ENCODE data around the gene HERPUD2. TPM values are rescaled to one million over a fixed set of nuclear protein-coding genes. Genes with fewer than 3 reads are reported as not detected.

HERPUD2 gene
- total and polyA plus RNA-seq, 2 of the 8 experiments (the other 6 are each of a cell fraction or from before 2014, with no cell fraction given): 18.3 to 27.3 TPM

- H3K18ac ChIP-seq (ENCODE audit: extremely low read depth, low read length): peak overlapping the region; percentile 86; the same call in 1 of the 2 replicates
- no peak for TF ChIP-seq SP1 (IDR thresholded peaks at IDR 0.05; ENCODE audit: low read depth, low read length)
- TF ChIP-seq SIN3A (conservative IDR thresholded peaks at IDR 0.05 in 1 of 2, IDR thresholded peaks at IDR 0.05 in 1 of 2; ENCODE audit: low read depth in 1 of 2, low read length in 2 of 2): 0 out of 4 replicates have a peak, but pooled peaks of 1 of the 2 experiments have one; percentile 3
- no peak for TF ChIP-seq E2F6 (IDR thresholded peaks at IDR 0.05)
- TF ChIP-seq KDM5A (IDR thresholded peaks at IDR 0.05; ENCODE audit: low read length): no peak
- no peak for TF ChIP-seq KDM4A (IDR thresholded peaks at IDR 0.05; ENCODE audit: low read depth, low read length, severe bottlenecking)
- no peak for TF ChIP-seq ZNF274 (IDR thresholded peaks at IDR 0.05; ENCODE audit: borderline replicate concordance, extremely low read depth, low read length)
- H2BK20ac ChIP-seq (ENCODE audit: low read length): no peak overlapping the region
- 0 out of 2 replicates have a peak overlapping the region, but pooled peaks have one; percentile 65 for H2AFZ ChIP-seq (ENCODE audit: low read length)
- no peak for DNase-seq (ENCODE audit: low read depth in 1 of 2, low spot score in 2 of 2)
- H3K23ac ChIP-seq (ENCODE audit: insufficient read length): no peak overlapping the region
- H3K36me3 ChIP-seq (ENCODE audit: control insufficient read depth in 2 of 4, insufficient read depth in 4 of 4, low read length in 3 of 4): peaks cover 0 to 3% (median 0%) of the 10 kb centered on the region in 4 experiments; a peak in 1 of 8 replicates
- H3K27me3 ChIP-seq (replicated peaks in 1 of 4; ENCODE audit: control insufficient read depth in 3 of 4, extremely low read depth in 1 of 4, insufficient read depth in 3 of 4, low read length in 3 of 4): no peaks in the 10 kb centered on the region; a peak in 3 of 7 replicates
- H4K20me1 ChIP-seq (replicated peaks in 1 of 2; ENCODE audit: control insufficient read depth in 1 of 2, insufficient read depth in 2 of 2, low read length in 2 of 2): peaks cover 0 to 2% of the 10 kb centered on the region in 2 experiments
- no peak overlapping the region; the same call in 1 of the 2 replicates for H2BK12ac ChIP-seq (ENCODE audit: low read depth, low read length)
- no peak overlapping the region for H2BK120ac ChIP-seq (replicated peaks; ENCODE audit: low read depth, low read length)
- H3K4me1 ChIP-seq (replicated peaks in 1 of 4; ENCODE audit: control insufficient read depth in 3 of 4, insufficient read depth in 4 of 4, low read length in 3 of 4): peaks cover 2 to 6% (median 4%) of the 10 kb centered on the region in 4 experiments; a peak in 5 of 7 replicates
- CTCF ChIA-PET (ENCODE audit: partially characterized antibody): interaction anchor here (0.6 to 1.8 kb wide), 5 partner anchors 20 to 215 kb away, joined by 3 to 4 read pairs (median 3); no protein-coding TSS in a partner anchor
- no peak overlapping the region for H3K4ac ChIP-seq (replicated peaks; ENCODE audit: insufficient read length, low read depth, low read length)
- H3K4me2 ChIP-seq (ENCODE audit: insufficient read depth in 1 of 2, low read depth in 2 of 2, low read length in 2 of 2): peak overlapping the region; percentile 82 to 95
- H3K4me3 ChIP-seq (ENCODE audit: extremely low read depth in 1 of 4, insufficient read depth in 2 of 4, low read depth in 3 of 4, low read length in 4 of 4): peak overlapping the region; percentile 83 to 90 (median 87)
- H2AK5ac ChIP-seq (ENCODE audit: low read depth, low read length): no peak overlapping the region
- POLR2A ChIA-PET (ENCODE audit: partially characterized antibody): interaction anchor here (0.7 to 4.1 kb wide), 11 partner anchors 11 to 150 kb away, joined by 3 to 38 read pairs (median 3); partner anchors contain the start of gene SEPTIN7
- H3K79me2 ChIP-seq (ENCODE audit: control insufficient read depth in 1 of 2, insufficient read depth in 2 of 2, low read length in 2 of 2): peaks cover 0 to 39% of the 10 kb centered on the region in 2 experiments; a peak in 2 of 4 replicates
- H3K9ac ChIP-seq (replicated peaks in 1 of 4; ENCODE audit: extremely low read depth in 1 of 4, low read depth in 3 of 4, low read length in 3 of 4): peak overlapping the region; percentile 81 to 93 (median 90)
- peak overlapping the region; percentile 35 for H4K91ac ChIP-seq (replicated peaks; ENCODE audit: insufficient read length, low read length)
- H3K14ac ChIP-seq (ENCODE audit: insufficient read length): no peak overlapping the region
- no peak overlapping the region for H3K56ac ChIP-seq (replicated peaks; ENCODE audit: insufficient read length, low read depth, low read length)
- FAIRE-seq: no peak
- peak overlapping the region; percentile 53; the same call in 1 of the 2 replicates for H2BK5ac ChIP-seq (ENCODE audit: low read depth, low read length)
- H3K27ac ChIP-seq (ENCODE audit: low read depth, low read length): peak overlapping the region; percentile 93; the same call in 1 of the 2 replicates
- H2BK15ac ChIP-seq (ENCODE audit: low read length): no peak overlapping the region
- no peaks in the 10 kb centered on the region; the same call in 1 of the 2 replicates for H3K79me1 ChIP-seq (ENCODE audit: low read depth, low read length)
- H3K9me3 ChIP-seq (ENCODE audit: insufficient read depth in 2 of 2, low read depth in 1 of 2, low read length in 1 of 2): peaks cover 0 to 3% of the 10 kb centered on the region in 2 experiments; a peak in 1 of 4 replicates
- peaks cover 6% of the 10 kb centered on the region; the same call in 1 of the 2 replicates for H3K23me2 ChIP-seq (ENCODE audit: low read depth, low read length)
- WGBS, 2 experiments (ENCODE audit: extremely low coverage in 1 of 2, insufficient coverage in 1 of 2, insufficient read length in 1 of 2, insufficient replicate concordance in 2 of 2, low coverage in 1 of 2, low lambda C conversion rate in 2 of 2, missing lambda C conversion rate in 1 of 2): 8% methylated on average over 31 of the region's 41 CpGs; no CpG with 5 or more reads in 1 of the 2 experiments
- peak overlapping the region; percentile 73; the same call in 1 of the 2 replicates for H4K8ac ChIP-seq (ENCODE audit: extremely low read depth, insufficient read depth, low read length)
- H4K5ac ChIP-seq (ENCODE audit: insufficient read length, low read depth, low read length): peak overlapping the region; percentile 86
These were observed 663 bp downstream of the HERPUD2 start for GRCh38 chr7:35694161-35694783.

Data from H1 (cell line).